COLO668 (cell line): Measurements from ENCODE around the gene FAIM2.

Experiments used
- DNase-seq: peaks from one replicate; lab custom pipeline; 2025; ENCODE audit not compliant: unreplicated experiment; lab: John Stamatoyannopoulos, UW

FAIM2 gene

GRCh38 chr12:49827401-49828099 is 76.2 kb downstream of the FAIM2 start:
- peak; percentile 30 for DNase-seq

DNA sequence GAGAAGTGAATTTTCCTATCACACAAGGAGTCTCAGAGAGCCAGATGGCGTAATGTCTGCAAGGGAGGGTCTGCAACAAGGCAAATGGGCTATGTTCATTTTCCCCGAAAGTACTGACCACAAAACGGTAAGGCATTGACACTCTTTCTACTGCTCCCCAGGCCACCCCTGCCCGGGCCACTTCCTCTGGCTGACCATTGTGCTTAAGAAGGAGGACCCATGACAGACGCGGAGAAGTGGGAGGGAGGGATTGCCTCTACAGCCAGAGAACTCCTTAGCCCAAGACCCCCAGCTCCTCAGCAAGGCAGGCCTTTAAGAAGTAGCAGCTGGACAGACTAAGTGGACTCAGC is 76.7 kb downstream of the FAIM2 start:
- DNase-seq, result no peak

DNA sequence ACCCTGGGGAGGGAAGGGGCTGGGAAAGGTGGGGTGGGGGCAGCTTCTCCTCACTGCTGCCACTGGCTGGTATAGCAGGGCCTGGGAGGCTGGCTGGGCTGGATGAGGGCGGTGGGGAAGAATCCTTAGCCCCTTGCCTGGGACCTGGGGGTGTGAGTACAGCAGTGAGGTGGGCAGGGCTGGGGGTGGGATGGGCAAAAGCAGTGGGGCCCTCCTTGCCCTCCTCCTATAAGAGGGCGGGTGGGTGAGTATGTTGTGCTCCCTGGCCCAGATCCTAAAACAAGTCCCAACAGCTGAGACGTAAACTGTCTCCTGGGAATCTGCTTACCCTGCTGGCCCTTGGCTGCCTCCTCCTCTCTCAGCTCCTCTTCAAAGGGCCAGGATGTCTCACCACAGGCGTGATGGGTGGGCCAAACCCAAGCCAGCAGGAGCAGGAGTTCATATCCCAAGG is 77.7 kb downstream of the FAIM2 start:
- no peak for DNase-seq

DNA sequence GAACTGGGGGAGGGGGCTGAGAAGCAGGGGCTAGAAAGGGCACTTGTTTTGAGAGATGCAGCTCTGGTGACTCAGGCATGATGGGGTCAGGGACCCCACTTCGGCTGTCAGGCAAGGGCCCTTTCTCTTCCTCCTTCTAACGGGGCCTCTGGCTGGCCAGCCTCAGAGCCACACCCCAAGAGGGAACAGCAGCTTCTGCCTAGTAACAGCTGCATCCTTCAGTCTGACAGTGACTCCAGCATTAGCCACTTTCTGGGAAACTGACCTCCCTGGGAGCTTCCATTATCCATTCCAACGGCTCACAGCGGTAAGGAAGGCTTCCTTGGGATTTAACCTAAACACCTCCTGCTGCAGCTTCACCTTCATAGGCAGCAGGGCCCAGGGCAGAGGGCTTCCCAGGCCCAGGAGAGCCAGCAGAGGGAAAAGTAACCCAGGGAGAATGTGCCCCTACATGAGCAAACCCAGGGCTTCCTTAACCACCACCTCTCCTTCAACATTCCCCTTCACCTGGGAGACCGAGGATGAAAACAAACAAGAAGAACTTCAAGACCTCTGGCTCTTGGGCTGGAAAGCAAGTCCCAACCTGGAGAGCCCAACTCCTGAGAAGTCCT is 78.2 kb downstream of the FAIM2 start:
- DNase-seq, result no peak

GRCh38 chr12:49824895-49825294 is 78.8 kb downstream of the FAIM2 start:
- DNase-seq, result no peak

DNA sequence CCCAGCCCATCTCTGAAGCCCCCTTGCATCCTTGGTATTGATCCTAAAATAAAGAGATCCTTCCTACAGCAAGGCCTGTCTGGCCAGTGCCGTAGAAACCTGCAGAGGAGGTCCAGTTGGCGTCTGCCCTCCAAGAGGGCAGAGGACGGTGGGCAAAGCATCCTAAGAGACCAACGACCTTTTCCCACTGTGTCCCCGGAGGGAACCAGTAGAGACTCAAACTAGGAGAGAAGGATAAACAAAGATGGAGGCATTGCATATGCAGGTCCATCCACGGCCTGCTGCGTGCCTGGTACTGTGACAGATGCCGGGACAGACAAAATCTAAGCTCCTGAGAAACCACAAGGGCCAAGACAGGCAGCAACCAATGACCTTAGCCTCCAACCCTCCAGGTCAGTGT is 79.3 kb downstream of the FAIM2 start:
- DNase-seq, result no peak

DNA sequence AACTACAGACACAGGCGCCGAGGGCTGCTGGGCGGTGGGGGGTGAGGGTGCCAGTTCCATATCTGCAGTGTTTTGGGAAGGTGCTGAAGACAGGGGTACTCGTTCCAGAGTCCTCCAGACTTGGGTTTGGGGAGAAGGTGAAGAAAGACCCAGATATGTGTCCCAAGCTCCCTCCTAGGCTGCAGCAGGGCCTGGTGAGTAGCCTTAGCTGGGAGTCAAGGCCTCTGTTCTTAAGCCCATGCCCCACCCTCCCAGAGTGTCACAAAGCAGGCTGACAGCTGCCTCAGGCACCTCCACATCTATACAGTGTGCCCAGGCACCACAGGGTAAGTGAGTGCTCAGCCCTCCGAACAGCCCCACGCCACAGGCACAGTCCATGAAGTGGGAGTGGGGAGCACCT is 79.7 kb downstream of the FAIM2 start:
- DNase-seq, result no peak

DNA sequence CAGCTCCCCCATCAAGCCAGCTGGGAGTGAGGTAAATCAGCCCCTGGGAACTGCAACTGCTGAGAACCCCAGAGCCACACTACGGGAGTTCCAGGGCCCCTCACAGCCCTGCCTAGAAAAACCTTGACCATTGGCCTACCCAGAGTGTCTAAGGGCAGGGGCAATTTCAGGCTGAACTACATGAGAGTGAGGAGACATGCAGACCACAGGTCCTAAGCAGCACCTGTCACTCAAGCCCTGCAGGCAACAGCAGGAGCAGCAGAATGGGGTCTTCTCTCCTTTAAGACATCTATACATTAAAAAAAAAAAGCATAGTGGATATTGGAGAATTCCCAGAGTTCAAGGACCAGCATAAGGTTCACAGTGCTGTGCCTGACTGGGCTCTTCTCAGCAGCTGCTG is 80.3 kb downstream of the FAIM2 start:
- no peak for DNase-seq

GRCh38 chr12:49821373-49822287 is 82.1 kb downstream of the FAIM2 start:
- DNase-seq, result no peak

DNA sequence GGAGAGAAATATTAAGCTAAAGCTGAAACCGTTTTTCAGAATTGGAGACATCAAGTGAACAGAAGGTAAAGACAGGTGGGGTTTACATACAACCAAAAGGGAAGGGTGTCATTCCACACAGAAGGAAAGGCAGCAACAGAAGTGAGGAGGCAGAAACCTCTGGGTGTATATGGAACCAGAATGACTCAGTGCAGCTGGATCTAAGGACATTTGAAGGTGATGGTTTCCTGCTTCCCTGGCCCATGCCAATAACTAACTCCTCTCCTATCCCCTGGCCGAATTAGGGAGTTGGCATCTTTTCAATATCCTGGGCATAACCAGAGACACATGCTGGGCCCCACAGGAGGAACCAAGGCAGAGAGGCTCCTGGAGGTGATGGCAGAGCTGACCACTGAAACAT is 83.9 kb downstream of the FAIM2 start:
- no peak for DNase-seq

- no peak for DNase-seq
Observed at GRCh38 chr12:49818241-49818895, 85.3 kb downstream of the FAIM2 start.
